ENCODE measurements around the gene MACROD1.

Gene MACROD1

GRCh38 chr11:64102005-64102738 is 63.7 kb downstream of the MACROD1 start:
- Mint-ChIP-seq H3K4me1 (ENCODE audit: low read depth) (no peaks in the 10 kb centered on the region), H3K9me3 (ENCODE audit: low read depth) (no peaks in the 10 kb centered on the region), H3K36me3 (no peaks in the 10 kb centered on the region), H3K4me3 (no peak overlapping the region), H3K27ac (no peak overlapping the region), H3K27me3 (no peaks in the 10 kb centered on the region)

- no peaks in the 10 kb centered on the region for H3K36me3 Mint-ChIP-seq
- H3K27me3 Mint-ChIP-seq = no peaks in the 10 kb centered on the region
- H3K9me3 Mint-ChIP-seq (ENCODE audit: low read depth) = no peaks in the 10 kb centered on the region
- H3K27ac Mint-ChIP-seq = no peak overlapping the region
- H3K4me3 Mint-ChIP-seq = no peak overlapping the region
- no peaks in the 10 kb centered on the region for H3K4me1 Mint-ChIP-seq (ENCODE audit: low read depth)
These were observed 64.5 kb downstream of the MACROD1 start for GRCh38 chr11:64101461-64101860.

GRCh38 chr11:64100782-64101353 is 65.0 kb downstream of the MACROD1 start:
- Mint-ChIP-seq H3K4me1 (ENCODE audit: low read depth) (no peaks in the 10 kb centered on the region), H3K27me3 (no peaks in the 10 kb centered on the region), H3K4me3 (no peak overlapping the region), H3K9me3 (ENCODE audit: low read depth) (no peaks in the 10 kb centered on the region), H3K27ac (no peak overlapping the region), H3K36me3 (no peaks in the 10 kb centered on the region)

GRCh38 chr11:64100360-64100759 is 65.6 kb downstream of the MACROD1 start:
- Mint-ChIP-seq H3K4me1 (ENCODE audit: low read depth) (no peaks in the 10 kb centered on the region), H3K9me3 (ENCODE audit: low read depth) (no peaks in the 10 kb centered on the region), H3K36me3 (no peaks in the 10 kb centered on the region), H3K27ac (no peak overlapping the region), H3K27me3 (no peaks in the 10 kb centered on the region), H3K4me3 (no peak overlapping the region)

- Mint-ChIP-seq H3K4me3 (no peak overlapping the region), H3K4me1 (ENCODE audit: low read depth) (no peaks in the 10 kb centered on the region), H3K27ac (no peak overlapping the region), H3K27me3 (no peaks in the 10 kb centered on the region), H3K36me3 (no peaks in the 10 kb centered on the region), H3K9me3 (ENCODE audit: low read depth) (no peaks in the 10 kb centered on the region)
These were observed 66.5 kb downstream of the MACROD1 start for GRCh38 chr11:64099436-64099835.

GRCh38 chr11:64098318-64098831 is 67.5 kb downstream of the MACROD1 start:
- H3K9me3 Mint-ChIP-seq (ENCODE audit: low read depth) = no peaks in the 10 kb centered on the region
- no peak overlapping the region for H3K4me3 Mint-ChIP-seq
- H3K27me3 Mint-ChIP-seq = no peaks in the 10 kb centered on the region
- no peak overlapping the region for H3K27ac Mint-ChIP-seq
- H3K36me3 Mint-ChIP-seq = no peaks in the 10 kb centered on the region
- H3K4me1 Mint-ChIP-seq (ENCODE audit: low read depth) = no peaks in the 10 kb centered on the region

- Mint-ChIP-seq H3K4me3 (no peak overlapping the region), H3K27ac (no peak overlapping the region), H3K27me3 (no peaks in the 10 kb centered on the region), H3K4me1 (ENCODE audit: low read depth) (no peaks in the 10 kb centered on the region), H3K36me3 (no peaks in the 10 kb centered on the region), H3K9me3 (ENCODE audit: low read depth) (no peaks in the 10 kb centered on the region)
These were observed 68.2 kb downstream of the MACROD1 start for GRCh38 chr11:64097468-64098317.

- H3K4me1 Mint-ChIP-seq (ENCODE audit: low read depth) = no peaks in the 10 kb centered on the region
- H3K27me3 Mint-ChIP-seq = no peaks in the 10 kb centered on the region
- no peak overlapping the region for H3K4me3 Mint-ChIP-seq
- no peak overlapping the region for H3K27ac Mint-ChIP-seq
- H3K36me3 Mint-ChIP-seq = no peaks in the 10 kb centered on the region
- H3K9me3 Mint-ChIP-seq (ENCODE audit: low read depth) = no peaks in the 10 kb centered on the region
These were observed 69.1 kb downstream of the MACROD1 start for GRCh38 chr11:64096835-64097234.

- H3K4me1 Mint-ChIP-seq (ENCODE audit: low read depth) = no peaks in the 10 kb centered on the region
- H3K36me3 Mint-ChIP-seq = no peaks in the 10 kb centered on the region
- no peak overlapping the region for H3K27ac Mint-ChIP-seq
- no peaks in the 10 kb centered on the region for H3K27me3 Mint-ChIP-seq
- no peaks in the 10 kb centered on the region for H3K9me3 Mint-ChIP-seq (ENCODE audit: low read depth)
- no peak overlapping the region for H3K4me3 Mint-ChIP-seq
These were observed 70.0 kb downstream of the MACROD1 start for GRCh38 chr11:64095949-64096348.

- Mint-ChIP-seq H3K4me1 (ENCODE audit: low read depth) (no peaks in the 10 kb centered on the region), H3K27ac (no peak overlapping the region), H3K36me3 (no peaks in the 10 kb centered on the region), H3K4me3 (no peak overlapping the region), H3K9me3 (ENCODE audit: low read depth) (no peaks in the 10 kb centered on the region), H3K27me3 (no peaks in the 10 kb centered on the region)
These were observed 70.6 kb downstream of the MACROD1 start for GRCh38 chr11:64095273-64095817.

GRCh38 chr11:64094463-64095260 is 71.3 kb downstream of the MACROD1 start:
- Mint-ChIP-seq H3K27me3 (no peaks in the 10 kb centered on the region), H3K27ac (no peak overlapping the region), H3K4me3 (no peak overlapping the region), H3K9me3 (ENCODE audit: low read depth) (no peaks in the 10 kb centered on the region), H3K4me1 (ENCODE audit: low read depth) (no peaks in the 10 kb centered on the region), H3K36me3 (no peaks in the 10 kb centered on the region)

GRCh38 chr11:64093233-64094039 is 72.5 kb downstream of the MACROD1 start:
- Mint-ChIP-seq H3K4me3 (no peak overlapping the region), H3K27me3 (no peaks in the 10 kb centered on the region), H3K4me1 (ENCODE audit: low read depth) (no peaks in the 10 kb centered on the region), H3K9me3 (ENCODE audit: low read depth) (no peaks in the 10 kb centered on the region), H3K27ac (no peak overlapping the region), H3K36me3 (no peaks in the 10 kb centered on the region)

GRCh38 chr11:64092761-64093136 is 73.2 kb downstream of the MACROD1 start:
- no peak overlapping the region for H3K27ac Mint-ChIP-seq
- no peaks in the 10 kb centered on the region for H3K27me3 Mint-ChIP-seq
- H3K9me3 Mint-ChIP-seq (ENCODE audit: low read depth) = no peaks in the 10 kb centered on the region
- H3K36me3 Mint-ChIP-seq = no peaks in the 10 kb centered on the region
- H3K4me3 Mint-ChIP-seq = no peak overlapping the region
- no peaks in the 10 kb centered on the region for H3K4me1 Mint-ChIP-seq (ENCODE audit: low read depth)

All from activated naive CD8-positive, alpha-beta T cell (primary cell).